SK-N-SH treated with all-trans-retinoic acid at 6 μM for 48 hours (cell line): ENCODE data around the gene RAPGEF4.

Experiments
- ATAC-seq: fragments of 200-7000 bp; cut with Tn5 transposase; 3 replicates; pipeline ENCODE4 v1.9.1; 2020; ENCODE audit warnings: mild to moderate bottlenecking, moderate library complexity
- ARNTL ChIP-seq: fragments of 450-650 bp; formaldehyde crosslinking; IDR thresholded peaks from 2 replicates; pipeline ENCODE4 v1.5.0; 2020; ENCODE audit warnings: low read depth, mild to moderate bottlenecking, moderate library complexity, borderline replicate concordance
- BACH2 ChIP-seq: fragments of 250-450 bp; sonication (Bioruptor Pico); IDR thresholded peaks from 2 replicates; pipeline ENCODE4 v1.9.0; 2021; ENCODE audit warnings: mild to moderate bottlenecking, borderline replicate concordance
- CREB5 ChIP-seq: fragments of 250-450 bp; sonication (Bioruptor Pico); IDR thresholded peaks from 2 replicates; pipeline ENCODE4 v1.5.1; 2020; ENCODE audit warnings: low read depth, mild to moderate bottlenecking, moderate library complexity
- CSDC2 ChIP-seq: fragments of 250-450 bp; sonication (Bioruptor Pico); IDR thresholded peaks from 2 replicates; pipeline ENCODE4 v1.5.0; 2020; ENCODE audit warnings: mild to moderate bottlenecking, moderate library complexity
- CSRNP3 ChIP-seq: fragments of 250-450 bp; sonication (Bioruptor Pico); IDR thresholded peaks from 2 replicates; pipeline ENCODE4 v1.5.1; 2021; ENCODE audit warnings: mild to moderate bottlenecking, moderate library complexity
- GLIS3 ChIP-seq: fragments of 250-450 bp; sonication (Bioruptor Pico); IDR thresholded peaks from 2 replicates; pipeline ENCODE4 v1.5.0; 2020; ENCODE audit warnings: mild to moderate bottlenecking, moderate library complexity
- ISL1 ChIP-seq: fragments of 250-450 bp; sonication (Bioruptor Pico); IDR thresholded peaks from 2 replicates; pipeline ENCODE4 v2.1.2; 2022; ENCODE audit warnings: mild to moderate bottlenecking, moderate library complexity
- PATZ1 ChIP-seq: fragments of 250-450 bp; sonication (Bioruptor Pico); IDR thresholded peaks from 2 replicates; pipeline ENCODE4 v1.8.0; 2020; ENCODE audit warnings: mild to moderate bottlenecking, moderate library complexity, borderline replicate concordance
- POU6F1 ChIP-seq: fragments of 250-450 bp; sonication (Bioruptor Pico); IDR thresholded peaks from 2 replicates; pipeline ENCODE4 v1.8.0; 2021; ENCODE audit warnings: low read depth, mild to moderate bottlenecking, moderate library complexity, borderline replicate concordance
- PPARA ChIP-seq: fragments of 250-450 bp; sonication (Bioruptor Pico); IDR thresholded peaks from 2 replicates; pipeline ENCODE4 v1.5.0; 2020; ENCODE audit warnings: mild to moderate bottlenecking, borderline replicate concordance
- TCF4 ChIP-seq: fragments of 250-450 bp; sonication (Bioruptor Pico); IDR thresholded peaks from 2 replicates; pipeline ENCODE4 v1.8.0; 2021; ENCODE audit warnings: mild to moderate bottlenecking, moderate library complexity, borderline replicate concordance
- TOX ChIP-seq: fragments of 250-450 bp; sonication (Bioruptor Pico); IDR thresholded peaks from 2 replicates; pipeline ENCODE4 v1.8.0; 2021; ENCODE audit warnings: mild to moderate bottlenecking, moderate library complexity, borderline replicate concordance
- TSHZ2 ChIP-seq: fragments of 250-450 bp; sonication (Bioruptor Pico); IDR thresholded peaks from 2 replicates; pipeline ENCODE4 v1.5.0; 2020; ENCODE audit warnings: mild to moderate bottlenecking, moderate library complexity
- ZC3H10 ChIP-seq: fragments of 250-450 bp; sonication (Bioruptor Pico); IDR thresholded peaks from 2 replicates; pipeline ENCODE4 v1.5.1; 2021; ENCODE audit warnings: mild to moderate bottlenecking, moderate library complexity
- ZFP3 ChIP-seq: fragments of 250-450 bp; sonication (Bioruptor Pico); IDR thresholded peaks from 2 replicates; pipeline ENCODE4 v1.5.0; 2020; ENCODE audit warnings: mild to moderate bottlenecking, moderate library complexity
- ZNF565 ChIP-seq: fragments of 450-650 bp; formaldehyde crosslinking; conservative IDR thresholded peaks from 2 replicates; pipeline ENCODE4 v1.5.0; 2020; ENCODE audit warnings: low read depth, mild to moderate bottlenecking, moderate library complexity
- ZNF70 ChIP-seq: fragments of 450-650 bp; formaldehyde crosslinking; IDR thresholded peaks from 2 replicates; pipeline ENCODE4 v1.5.0; 2020; ENCODE audit warnings: mild to moderate bottlenecking, moderate library complexity
- ZNF8 ChIP-seq: fragments of 450-650 bp; formaldehyde crosslinking; IDR thresholded peaks from 2 replicates; pipeline ENCODE4 v1.5.0; 2020; ENCODE audit warnings: mild to moderate bottlenecking, moderate library complexity

RAPGEF4 gene

GRCh38 chr2:173001664-173002604 lies 266.3 kb downstream of the RAPGEF4 start:
- no peak for TF ChIP-seq ZNF8 (CRISPR knock-in tag)
- ATAC-seq, result peak; percentile 33; the same call in 2 of the 3 replicates

GRCh38 chr2:173002751-173003541 lies 267.3 kb downstream of the RAPGEF4 start:
- no peak for TF ChIP-seq ZC3H10 (CRISPR knock-in tag)
- TF ChIP-seq ZNF8 (CRISPR knock-in tag), result no peak
- TF ChIP-seq GLIS3, result no peak
- no peak for TF ChIP-seq TOX (CRISPR knock-in tag)
- TF ChIP-seq ZFP3 (CRISPR knock-in tag), result no peak
- no peak for TF ChIP-seq CSRNP3
- TF ChIP-seq POU6F1 (CRISPR knock-in tag), result no peak
- no peak for TF ChIP-seq PPARA (CRISPR knock-in tag)
- TF ChIP-seq PATZ1 (CRISPR knock-in tag), result no peak
- TF ChIP-seq ZNF70 (CRISPR knock-in tag), result no peak
- TF ChIP-seq ISL1 (CRISPR knock-in tag), result no peak
- no peak for TF ChIP-seq ARNTL (CRISPR knock-in tag)
- TF ChIP-seq TCF4, result no peak
- TF ChIP-seq TSHZ2 (CRISPR knock-in tag), result no peak
- TF ChIP-seq CREB5 (CRISPR knock-in tag), result no peak
- TF ChIP-seq ZNF565 (CRISPR knock-in tag), result no peak
- ATAC-seq, result peak; percentile 59; the same call in 2 of the 3 replicates

- TF ChIP-seq TOX (CRISPR knock-in tag), result no peak
- TF ChIP-seq ZC3H10 (CRISPR knock-in tag), result no peak
- no peak for TF ChIP-seq ARNTL (CRISPR knock-in tag)
- no peak for TF ChIP-seq CSDC2 (CRISPR knock-in tag)
- TF ChIP-seq PATZ1 (CRISPR knock-in tag), result no peak
- TF ChIP-seq ZFP3 (CRISPR knock-in tag), result no peak
- TF ChIP-seq TCF4, result no peak
- TF ChIP-seq ZNF70 (CRISPR knock-in tag), result no peak
- no peak for TF ChIP-seq ZNF8 (CRISPR knock-in tag)
- no peak for TF ChIP-seq BACH2 (CRISPR knock-in tag)
- TF ChIP-seq CSRNP3, result no peak
- no peak for ATAC-seq
Measured at GRCh38 chr2:173008786-173009185, 273.1 kb downstream of the RAPGEF4 start.
